ENCODE measurements around the gene FAXDC2.

FAXDC2 gene

GRCh38 chr5:154850255-154851062, at the start of gene FAXDC2:
Gene FAXDC2, minus strand, starts transcription at chr5:154850603. Its CDS starts 12,425 bp downstream, at chr5:154838178.
- no peak for DNase-seq (ENCODE audit: low read depth)

- DNase-seq (ENCODE audit: low read depth), result no peak
Measured at GRCh38 chr5:154900066-154900465, 49.7 kb upstream of the FAXDC2 start.

DNA sequence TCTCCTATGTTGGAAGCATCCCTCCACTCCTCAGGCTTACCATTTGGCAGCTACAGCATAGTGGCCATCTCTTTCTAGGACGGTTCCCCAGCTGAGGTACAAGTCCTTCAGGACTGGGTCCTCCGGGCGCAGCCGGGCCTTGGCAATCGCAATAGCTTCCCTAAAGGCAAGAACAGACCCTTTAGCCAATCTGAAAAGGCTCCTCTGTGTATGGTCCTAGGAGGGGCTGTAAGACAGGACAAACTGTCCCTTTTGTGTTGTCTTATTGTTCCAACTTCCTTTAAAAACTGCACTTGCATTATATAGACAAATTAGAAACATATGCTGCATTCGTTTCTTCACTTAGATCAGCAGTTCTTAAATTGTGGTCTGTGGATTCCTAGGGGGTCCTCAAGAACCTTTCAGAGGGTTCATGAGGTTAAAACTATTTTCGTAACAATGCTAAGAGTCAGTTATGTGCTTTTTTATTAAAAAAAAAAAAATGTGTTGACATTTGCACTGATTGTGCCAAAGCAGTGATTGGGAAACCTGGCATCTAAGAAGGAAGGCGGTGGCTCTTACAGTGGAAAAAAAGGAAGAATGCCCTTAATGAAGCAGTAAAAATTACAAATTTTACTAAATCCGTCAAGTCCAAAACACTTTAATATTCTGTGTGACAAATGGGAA, 48.9 kb upstream of the FAXDC2 start:
- DNase-seq (ENCODE audit: low read depth), result no peak

DNA sequence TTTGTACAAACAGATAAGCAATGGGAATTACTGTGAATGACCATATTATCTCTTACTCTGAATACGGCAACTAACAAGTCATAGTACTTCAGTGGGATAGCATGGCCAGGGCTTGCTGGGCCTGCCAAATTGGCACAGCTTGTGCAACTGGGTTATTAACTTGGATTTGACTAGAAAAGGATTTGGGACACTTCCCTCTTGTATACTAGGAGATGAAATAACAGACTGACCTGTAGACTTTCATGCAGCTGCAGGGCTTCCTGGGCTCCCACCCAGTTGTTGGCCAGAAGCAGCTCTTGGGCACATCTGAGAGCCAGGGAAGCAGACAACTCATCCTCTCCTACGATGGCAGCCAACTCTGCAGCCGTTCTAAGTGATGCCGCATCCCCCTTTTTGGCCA, 47.8 kb upstream of the FAXDC2 start:
- DNase-seq (ENCODE audit: low read depth), result no peak

GRCh38 chr5:154896562-154897165, 46.3 kb upstream of the FAXDC2 start:
- no peak for DNase-seq (ENCODE audit: low read depth)

GRCh38 chr5:154895606-154896561, 45.5 kb upstream of the FAXDC2 start:
- no peak for DNase-seq (ENCODE audit: low read depth)

DNA sequence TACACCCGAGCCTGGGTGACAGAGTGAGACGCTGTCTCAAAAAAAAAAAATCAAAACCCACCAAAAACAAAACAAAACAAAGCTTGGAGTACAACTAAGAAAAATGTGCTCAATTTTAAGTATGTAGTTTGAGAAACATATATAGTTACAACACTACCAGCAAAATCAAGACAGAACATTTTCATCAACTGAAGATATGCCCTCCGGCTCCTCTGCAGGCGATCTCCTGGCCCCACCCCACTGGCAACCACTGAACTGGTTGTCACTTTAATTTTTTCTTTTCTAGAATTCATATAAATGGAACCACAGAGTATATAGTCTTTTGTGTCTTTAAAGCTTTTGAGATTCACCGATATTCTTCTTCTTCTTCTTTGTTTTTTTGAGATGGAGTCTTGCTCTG, 43.0 kb upstream of the FAXDC2 start:
- DNase-seq (ENCODE audit: low read depth), result no peak

- no peak for DNase-seq (ENCODE audit: low read depth)
Measured at GRCh38 chr5:154892369-154892771, 42.0 kb upstream of the FAXDC2 start.

GRCh38 chr5:154885439-154885838, 35.0 kb upstream of the FAXDC2 start:
- DNase-seq (ENCODE audit: low read depth), result no peak

GRCh38 chr5:154884424-154884823, 34.0 kb upstream of the FAXDC2 start:
- no peak for DNase-seq (ENCODE audit: low read depth)

DNA sequence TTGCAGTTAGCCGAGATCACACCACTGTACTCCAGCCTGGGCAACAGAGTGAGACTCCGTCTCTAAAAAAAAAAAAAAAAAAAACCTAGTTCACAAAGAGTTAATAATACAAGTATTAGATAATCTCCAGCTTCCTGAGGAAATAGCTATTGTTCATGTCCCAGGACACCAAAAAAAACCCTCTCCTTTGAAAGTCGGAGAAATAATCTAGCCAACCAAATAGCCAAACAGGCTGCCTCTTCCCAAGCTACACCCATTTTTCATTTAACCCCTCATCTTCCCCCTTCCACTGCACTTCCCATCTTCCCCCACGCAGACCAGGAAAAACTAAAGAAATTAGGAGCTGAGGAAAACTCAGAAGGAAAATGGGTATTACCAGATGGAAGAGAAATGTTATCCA, 31.6 kb upstream of the FAXDC2 start:
- no peak for DNase-seq (ENCODE audit: low read depth)

DNA sequence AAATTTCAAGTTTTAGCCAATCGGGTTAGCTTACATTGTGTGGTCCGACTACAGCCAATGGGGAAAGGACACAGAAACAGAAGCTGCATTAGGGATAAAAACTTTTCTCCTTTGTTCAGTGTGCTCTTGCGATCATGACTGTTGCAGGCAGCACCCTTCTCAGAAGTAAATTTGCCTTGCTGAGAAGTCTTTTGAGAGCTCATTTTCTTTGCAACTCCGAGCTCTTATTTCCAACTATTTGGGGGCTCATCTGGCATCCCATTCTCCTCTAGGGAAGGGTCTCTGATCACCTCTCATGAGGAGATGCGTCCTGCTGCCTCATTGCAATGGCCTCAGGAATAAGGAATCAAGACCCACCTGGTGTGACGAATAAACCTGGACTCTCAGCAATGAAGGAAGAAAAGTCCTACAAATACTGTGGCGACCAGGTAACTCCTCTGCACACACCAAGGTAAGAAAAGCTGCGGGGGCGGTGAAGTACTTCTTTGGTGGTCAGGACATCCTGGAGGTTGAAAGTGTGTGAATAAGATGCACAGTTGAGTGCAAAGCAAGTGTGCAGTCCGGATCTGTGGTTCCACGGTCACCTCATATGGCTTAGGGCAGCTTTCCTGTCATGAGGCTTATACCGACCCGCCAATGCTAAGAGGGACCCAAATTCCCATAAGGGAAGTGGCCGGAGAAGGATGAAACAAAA, 28.4 kb upstream of the FAXDC2 start:
- no peak for DNase-seq (ENCODE audit: low read depth)

GRCh38 chr5:154873791-154874331, 23.5 kb upstream of the FAXDC2 start:
- DNase-seq (ENCODE audit: low read depth), result no peak

GRCh38 chr5:154871734-154872133, 21.3 kb upstream of the FAXDC2 start:
- no peak for DNase-seq (ENCODE audit: low read depth)

DNA sequence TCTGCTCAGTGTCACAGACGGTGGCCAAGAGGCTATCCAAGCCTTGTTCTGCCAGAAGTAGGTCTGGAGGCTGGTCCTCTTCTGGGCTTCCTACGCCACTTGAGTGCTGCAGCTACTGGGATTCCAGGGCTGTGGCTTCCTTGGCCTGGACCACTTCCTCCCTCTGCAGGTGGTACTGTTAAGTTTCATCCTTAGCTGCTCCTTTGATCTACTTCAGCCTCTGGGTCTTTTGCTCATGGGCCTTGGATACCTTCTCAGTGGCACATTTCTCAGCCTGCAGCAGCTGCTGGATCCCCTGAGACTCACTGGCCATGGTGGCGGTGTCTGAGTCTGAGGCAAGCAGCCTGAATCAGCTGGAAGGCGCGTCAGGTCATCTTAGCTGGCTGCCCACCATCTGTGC, 18.3 kb upstream of the FAXDC2 start:
- no peak for DNase-seq (ENCODE audit: low read depth)

- DNase-seq (ENCODE audit: low read depth), result no peak
Measured at GRCh38 chr5:154866841-154867240, 16.4 kb upstream of the FAXDC2 start.

GRCh38 chr5:154865466-154866184, 15.2 kb upstream of the FAXDC2 start:
- DNase-seq (ENCODE audit: low read depth), result no peak

DNA sequence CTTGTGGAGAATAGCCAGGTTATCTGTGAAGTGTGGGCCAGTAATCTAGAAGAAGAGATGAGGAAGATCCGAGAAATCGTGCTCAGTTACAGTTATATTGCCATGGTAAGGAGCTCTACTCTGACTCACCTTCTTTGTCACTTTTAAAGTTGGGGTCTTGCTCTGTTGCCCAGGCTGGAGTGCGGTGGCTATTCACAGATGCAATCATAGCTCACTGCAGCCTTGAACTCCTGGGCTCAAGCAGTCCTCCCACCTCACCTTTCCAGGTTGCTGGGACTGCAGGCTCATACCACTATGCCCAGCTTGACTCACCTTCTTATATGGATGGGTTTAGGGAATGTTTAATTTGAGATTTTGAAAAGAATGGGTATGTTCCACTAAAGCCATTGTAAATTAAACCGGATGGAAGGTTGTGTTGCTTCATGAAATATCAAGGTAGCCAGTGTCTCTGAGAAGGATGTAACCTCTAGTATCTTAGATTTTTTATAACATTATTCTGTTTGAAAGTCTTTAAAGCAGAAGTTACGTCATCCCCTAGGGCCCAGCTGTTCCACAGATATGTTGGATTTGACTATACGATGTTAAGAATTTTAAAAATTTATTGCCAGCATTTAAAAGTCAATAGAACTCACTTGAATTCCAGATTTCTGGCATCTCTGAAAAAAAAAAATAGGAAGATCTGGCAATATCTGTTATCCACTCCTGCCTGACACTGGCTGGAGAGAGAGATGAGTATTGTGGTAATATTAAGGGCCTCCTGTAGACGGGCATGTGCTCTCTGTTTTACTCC, 13.1 kb upstream of the FAXDC2 start:
- no peak for DNase-seq (ENCODE audit: low read depth)

GRCh38 chr5:154862766-154863165, 12.4 kb upstream of the FAXDC2 start:
- DNase-seq (ENCODE audit: low read depth), result no peak

GRCh38 chr5:154861946-154862345, 11.5 kb upstream of the FAXDC2 start:
- no peak for DNase-seq (ENCODE audit: low read depth)
